Natural killer cell treated with Interleukin-12 subunit alpha and Interleukin-12 subunit beta and Interleukin-15 and Interleukin-18, amount 100 ng/mL, for 72 hours (primary cell): ENCODE measurements around the gene RBKS. TPM values are rescaled to one million over a fixed set of nuclear protein-coding genes. Genes with fewer than 3 reads are reported as not detected.
A peak's percentile ranks its signal among the peaks of the same experiment; 100 is the strongest.
"Not testable (repeated sequence)": the region's sequence is repeated elsewhere in the genome, so short reads cannot be mapped to it uniquely, and the experiment has no call there.

Experiments used
- ATAC-seq, 2 donors: fragments of 150-1000 bp; cut with Tn5 transposase in 1 of 2; sonication (Bioruptor Pico), chemical (Tn5 transposase) in 1 of 2; 2 replicates each; pipeline ENCODE4 v1.10.0; 2021
- DNase-seq: peaks from one replicate; pipeline ENCODE4 v3.0.0; 2022; ENCODE audit warnings: low spot score
- H3K27ac Mint-ChIP-seq, 2 donors: 1 replicate in 1 of 2; 2 replicates in 1 of 2; pipeline ENCODE4 v1.8.0; 2022; ENCODE audit warnings: mixed read lengths in 2 of 2, mild to moderate bottlenecking in 1 of 2, moderate library complexity in 1 of 2
- H3K27me3 Mint-ChIP-seq, 2 donors: 1 replicate in 1 of 2; 2 replicates in 1 of 2; pipeline ENCODE4 v1.8.0; 2022; ENCODE audit warnings: mixed read lengths in 2 of 2
- H3K36me3 Mint-ChIP-seq: one replicate; pipeline ENCODE4 v1.8.0; 2022; ENCODE audit warnings: mixed read lengths
- H3K4me1 Mint-ChIP-seq, 2 donors: 1 replicate in 1 of 2; 2 replicates in 1 of 2; pipeline ENCODE4 v1.8.0; 2022; ENCODE audit warnings: low read depth in 2 of 2, mixed read lengths in 2 of 2, mild to moderate bottlenecking in 1 of 2
- H3K4me3 Mint-ChIP-seq: one replicate; pipeline ENCODE4 v1.8.0; 2022; ENCODE audit warnings: mixed read lengths
- H3K9me3 Mint-ChIP-seq: 2 replicates; pipeline ENCODE4 v1.8.0; 2022; ENCODE audit warnings: mixed read lengths
- total RNA-seq, 2 donors: library from RNA; stranded (reverse); gene quantifications; one replicate each; pipeline ENCODE4 v1.2.3, GENCODE V29; 2022

RBKS gene
- total RNA-seq, 2 donors from 2014 or later: 3.1 to 4.5 TPM

DNA sequence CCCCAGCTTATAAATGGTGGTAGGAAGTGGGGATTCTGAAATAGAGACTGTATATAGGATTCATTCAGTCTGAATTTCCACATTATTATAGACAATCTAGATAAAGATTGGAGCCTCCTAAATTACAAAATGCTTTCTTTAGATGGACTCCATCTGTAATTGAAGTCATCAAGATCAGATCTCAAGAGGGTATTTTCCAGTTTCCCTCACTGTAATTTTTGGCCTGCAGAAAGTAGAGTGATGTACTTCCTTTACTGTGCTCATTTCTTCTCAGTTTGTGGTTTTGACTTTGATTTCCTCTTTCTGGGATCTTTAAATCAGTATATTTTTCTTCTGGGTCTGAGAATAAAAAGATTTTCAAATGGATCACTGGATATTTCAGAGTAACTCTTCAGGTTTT lies 7.5 kb upstream of the RBKS start:
- H3K36me3 Mint-ChIP-seq: peaks cover 19% of the 10 kb centered on the region
- peaks cover 39 to 61% of the 10 kb centered on the region in 2 donors for H3K4me1 Mint-ChIP-seq
- H3K27ac Mint-ChIP-seq: peak overlapping the region; percentile 61 to 77
- no peak for DNase-seq
- H3K4me3 Mint-ChIP-seq: peak overlapping the region; percentile 5
- no peaks in the 10 kb centered on the region for H3K9me3 Mint-ChIP-seq
- peak in 1 of 2 donors; percentile 35 for ATAC-seq
- H3K27me3 Mint-ChIP-seq: no peaks in the 10 kb centered on the region

DNA sequence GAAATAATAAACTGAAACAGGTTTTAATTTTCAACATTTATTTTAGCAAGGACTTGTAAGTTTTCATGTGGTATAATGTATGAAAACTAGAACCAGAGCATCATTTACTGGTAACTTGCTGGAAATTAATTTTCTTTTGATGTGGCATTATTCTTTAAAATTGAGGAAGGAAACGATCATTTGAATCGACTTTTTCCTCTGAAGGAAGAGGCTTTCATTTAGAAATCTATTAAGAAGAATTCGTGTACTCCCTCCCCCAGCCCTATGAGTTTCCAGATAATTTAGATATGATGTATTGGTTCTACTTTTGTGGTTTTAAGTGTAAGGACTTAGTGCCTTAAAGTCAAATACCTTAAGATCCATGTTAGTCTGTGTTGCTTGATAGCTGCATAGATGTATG lies 2.8 kb upstream of the RBKS start:
- Mint-ChIP-seq H3K27ac (peak overlapping the region; percentile 97 to 99), H3K4me1 (peaks cover 48 to 71% of the 10 kb centered on the region in 2 donors), H3K27me3 (no peaks in the 10 kb centered on the region), H3K4me3 (peak overlapping the region; percentile 99), H3K36me3 (peaks cover 15% of the 10 kb centered on the region), H3K9me3 (no peaks in the 10 kb centered on the region)
- ATAC-seq (no peak), DNase-seq (no peak)

DNA sequence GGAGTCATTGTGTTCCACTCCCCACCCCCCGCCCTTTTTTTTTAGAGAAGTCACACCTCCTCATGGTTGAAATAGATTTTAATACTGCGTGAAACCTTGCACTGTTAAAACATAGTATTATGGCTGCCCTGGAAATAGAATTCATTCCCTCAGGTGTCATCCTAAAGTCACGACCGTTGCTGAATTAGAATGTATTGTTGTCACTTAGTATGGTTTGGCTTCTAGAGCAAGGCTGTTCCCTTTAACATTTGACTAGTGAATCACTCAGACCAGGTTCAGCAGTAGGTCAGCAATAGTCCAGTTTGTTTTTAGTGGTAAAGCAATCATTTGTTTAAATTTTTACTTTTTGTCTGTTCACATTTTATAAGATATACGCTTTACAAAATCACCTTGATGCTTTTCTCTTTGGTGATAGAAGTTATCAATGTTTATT lies 1.5 kb upstream of the RBKS start:
- H3K4me1 Mint-ChIP-seq: peaks cover 36 to 58% of the 10 kb centered on the region in 2 donors
- peak overlapping the region; percentile 99 for H3K4me3 Mint-ChIP-seq
- H3K9me3 Mint-ChIP-seq: no peaks in the 10 kb centered on the region
- ATAC-seq (no peak), DNase-seq (no peak)
- no peaks in the 10 kb centered on the region for H3K27me3 Mint-ChIP-seq
- H3K27ac Mint-ChIP-seq: peak overlapping the region; percentile 97 to 99
- H3K36me3 Mint-ChIP-seq: peaks cover 15% of the 10 kb centered on the region

DNA sequence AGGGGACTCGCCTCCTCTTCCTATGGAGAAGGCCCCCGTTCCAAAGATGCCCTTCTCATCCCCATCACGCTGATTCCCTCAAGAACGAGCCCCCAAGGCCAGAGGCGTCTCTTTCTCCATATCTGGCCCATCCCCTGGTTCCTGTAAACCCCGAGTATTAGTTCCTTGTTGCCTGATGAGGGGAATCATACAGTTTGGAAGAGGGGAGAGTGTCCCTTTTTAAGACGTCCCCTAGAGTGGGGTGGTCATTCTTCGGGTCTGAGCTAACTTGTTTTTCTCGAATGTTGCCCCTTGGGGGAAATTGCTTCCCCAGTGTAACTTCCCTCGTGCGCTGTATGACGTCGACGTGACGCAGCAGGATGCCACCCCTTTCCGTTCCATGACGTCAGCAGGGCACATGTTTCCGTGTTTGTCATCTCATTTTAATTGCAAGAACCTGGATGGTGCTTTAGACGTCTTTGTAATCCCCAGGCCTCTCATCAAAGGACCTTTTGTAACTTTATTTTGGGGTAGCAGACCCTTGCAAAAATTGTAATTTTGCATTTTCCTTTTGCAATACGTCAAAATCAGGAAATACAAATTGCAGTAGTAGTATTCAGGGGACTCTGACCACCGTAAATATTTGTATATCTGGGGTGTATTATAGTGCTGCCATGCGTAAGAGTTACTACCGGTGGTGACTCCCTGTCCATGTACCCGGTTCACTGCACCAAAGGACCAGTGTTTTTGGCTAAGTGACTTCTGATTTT lies 911 bp upstream of the RBKS start:
- Mint-ChIP-seq H3K4me3 (peak overlapping the region; percentile 99), H3K9me3 (no peaks in the 10 kb centered on the region), H3K27ac (peak overlapping the region; percentile 97 to 99), H3K27me3 (no peaks in the 10 kb centered on the region), H3K36me3 (peaks cover 15% of the 10 kb centered on the region), H3K4me1 (peaks cover 34 to 55% of the 10 kb centered on the region in 2 donors)
- ATAC-seq: peak; percentile 30 to 54
- peak; percentile 86 for DNase-seq

DNA sequence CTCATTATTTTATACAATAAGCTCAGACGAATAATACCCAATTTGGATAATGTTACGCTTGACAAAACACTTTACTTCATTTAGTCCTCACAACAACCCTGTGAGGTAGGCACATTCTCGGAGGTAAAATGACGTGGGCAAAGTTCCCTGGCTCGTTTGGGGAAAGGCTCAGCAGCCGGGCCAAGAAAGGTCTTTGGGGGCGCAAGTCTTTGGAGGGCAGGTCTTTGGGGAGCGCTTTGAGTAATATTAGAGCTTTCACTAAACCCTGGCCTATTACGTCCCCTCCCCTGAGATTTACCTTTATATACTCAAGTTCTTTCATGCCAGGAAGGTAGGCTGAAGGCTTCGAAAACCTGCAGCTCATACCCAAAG lies 427 bp downstream of the RBKS start:
- H3K36me3 Mint-ChIP-seq: peaks cover 5% of the 10 kb centered on the region
- H3K4me1 Mint-ChIP-seq: peaks cover 34 to 55% of the 10 kb centered on the region in 2 donors
- H3K9me3 Mint-ChIP-seq: no peaks in the 10 kb centered on the region
- DNase-seq: no peak
- peak overlapping the region; percentile 97 to 99 for H3K27ac Mint-ChIP-seq
- peak overlapping the region; percentile 99 for H3K4me3 Mint-ChIP-seq
- no peaks in the 10 kb centered on the region for H3K27me3 Mint-ChIP-seq
- ATAC-seq: no peak

DNA sequence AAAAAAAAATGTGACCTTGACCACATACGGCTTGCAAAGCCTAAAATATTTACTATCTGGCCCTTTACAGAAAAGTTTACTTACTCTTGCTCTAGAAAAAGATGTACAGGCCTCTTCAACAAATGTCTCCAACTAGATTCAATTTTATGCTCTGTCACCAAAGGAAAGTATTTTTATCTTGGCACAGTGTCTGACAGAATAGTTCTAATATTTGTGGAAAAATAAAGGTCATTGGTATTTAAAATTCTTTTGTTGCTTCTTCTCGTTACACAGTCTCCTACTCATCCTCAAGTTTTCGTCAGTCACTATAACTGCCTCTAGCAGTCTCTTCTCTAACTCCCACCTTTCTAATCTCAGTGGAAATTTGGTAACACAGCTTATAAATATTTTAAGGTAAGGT lies 1.4 kb downstream of the RBKS start:
- Mint-ChIP-seq H3K9me3 (no peaks in the 10 kb centered on the region), H3K4me3 (peak overlapping the region; percentile 99), H3K27me3 (no peaks in the 10 kb centered on the region), H3K4me1 (peaks cover 25 to 45% of the 10 kb centered on the region in 2 donors), H3K27ac (peak overlapping the region; percentile 97 to 99), H3K36me3 (no peaks in the 10 kb centered on the region)
- ATAC-seq: no peak
- no peak for DNase-seq

DNA sequence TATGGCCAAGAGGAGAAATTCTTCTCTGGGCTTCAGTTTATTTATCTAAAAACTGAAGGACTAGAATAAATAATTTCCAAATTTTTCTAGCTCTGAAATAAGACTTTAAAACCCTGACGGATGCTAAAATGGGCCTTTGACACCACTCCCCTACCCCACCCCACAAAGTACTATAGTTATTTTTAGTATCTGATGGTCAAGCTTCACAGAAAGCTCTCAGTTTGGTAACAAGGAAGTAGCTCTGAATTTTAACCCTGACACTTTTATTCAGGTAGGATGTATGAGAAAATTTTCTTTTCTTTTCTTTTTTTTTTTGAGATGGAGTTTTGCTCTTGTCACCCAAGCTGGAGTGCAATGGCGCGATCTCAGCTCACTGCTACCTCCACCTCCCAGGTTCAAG lies 2.4 kb downstream of the RBKS start:
- no peaks in the 10 kb centered on the region for H3K36me3 Mint-ChIP-seq
- H3K9me3 Mint-ChIP-seq: no peaks in the 10 kb centered on the region
- ATAC-seq (no peak), DNase-seq (no peak)
- no peaks in the 10 kb centered on the region for H3K27me3 Mint-ChIP-seq
- H3K4me3 Mint-ChIP-seq: peak overlapping the region; percentile 99
- H3K27ac Mint-ChIP-seq: no peak overlapping the region
- H3K4me1 Mint-ChIP-seq: peaks cover 25 to 40% of the 10 kb centered on the region in 2 donors

DNA sequence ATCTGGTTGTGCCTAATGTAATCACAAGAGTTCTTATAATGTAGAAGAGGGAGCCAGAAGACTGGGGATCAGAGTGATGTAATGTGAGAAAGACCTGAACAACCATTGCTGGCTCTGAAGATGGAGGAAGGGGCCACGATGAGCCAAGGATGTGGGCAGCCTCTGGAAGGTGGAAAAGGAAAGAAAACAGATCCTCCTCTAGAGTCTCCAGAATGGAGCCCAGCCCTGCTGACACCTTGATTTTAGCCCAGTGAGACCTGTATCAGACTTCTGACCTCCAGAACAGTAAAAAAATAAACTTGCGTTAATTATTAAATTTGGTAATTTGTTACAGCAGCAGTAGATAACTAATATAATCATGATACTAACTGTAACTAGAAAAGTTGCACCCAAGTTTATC lies 3.1 kb downstream of the RBKS start:
- Mint-ChIP-seq H3K27me3 (no peaks in the 10 kb centered on the region), H3K36me3 (peaks cover 6% of the 10 kb centered on the region), H3K4me3 (no peak overlapping the region), H3K27ac (peak overlapping the region in 1 of 2 donors; percentile 22), H3K4me1 (peaks cover 18 to 33% of the 10 kb centered on the region in 2 donors), H3K9me3 (no peaks in the 10 kb centered on the region)
- ATAC-seq (no peak), DNase-seq (no peak)

DNA sequence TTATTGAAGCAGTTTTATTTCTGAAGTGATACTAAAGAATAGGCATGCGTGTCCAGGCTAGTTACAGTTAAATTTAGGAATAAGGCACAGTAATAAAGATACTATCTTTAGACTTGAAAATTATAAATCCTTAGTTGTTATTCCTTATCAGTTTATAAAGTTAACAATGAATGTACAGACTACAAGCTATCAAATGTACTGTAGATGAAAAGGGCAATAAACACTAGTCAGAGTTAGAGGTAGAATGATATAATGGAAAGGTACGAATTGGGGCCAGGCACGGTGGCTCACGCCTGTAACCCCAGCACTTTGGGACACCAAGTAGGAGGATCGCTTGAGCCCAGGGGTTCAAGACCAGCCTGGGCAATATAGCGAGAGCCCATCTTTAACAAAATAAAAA lies 3.9 kb downstream of the RBKS start:
- peaks cover 12 to 25% of the 10 kb centered on the region in 2 donors for H3K4me1 Mint-ChIP-seq
- no peaks in the 10 kb centered on the region for H3K27me3 Mint-ChIP-seq
- DNase-seq (no peak), ATAC-seq (no peak)
- peaks cover 7% of the 10 kb centered on the region for H3K36me3 Mint-ChIP-seq
- no peaks in the 10 kb centered on the region for H3K9me3 Mint-ChIP-seq
- H3K4me3 Mint-ChIP-seq: no peak overlapping the region
- peak overlapping the region in 1 of 2 donors; percentile 47 for H3K27ac Mint-ChIP-seq

DNA sequence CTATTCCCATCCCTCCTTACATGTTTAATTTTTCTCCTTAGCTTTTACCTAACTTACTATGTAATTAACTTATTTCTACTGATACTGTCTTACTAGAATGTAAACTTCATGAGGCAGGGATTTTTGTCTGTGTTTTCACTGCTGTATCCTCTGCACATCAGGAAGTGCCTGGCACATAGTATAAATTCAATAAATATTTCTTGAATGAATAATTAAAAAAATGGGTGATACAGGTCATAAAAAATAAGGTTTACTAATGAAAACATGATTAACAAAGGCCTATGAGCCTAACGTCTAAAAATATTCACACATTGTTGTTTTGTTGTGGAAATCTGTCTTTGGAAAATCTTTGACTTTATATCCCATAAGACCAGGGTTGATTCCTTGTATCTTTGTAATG lies 4.5 kb downstream of the RBKS start:
- H3K4me3 Mint-ChIP-seq: no peak overlapping the region
- no peaks in the 10 kb centered on the region for H3K9me3 Mint-ChIP-seq
- no peaks in the 10 kb centered on the region for H3K27me3 Mint-ChIP-seq
- no peak for DNase-seq
- H3K27ac Mint-ChIP-seq: no peak overlapping the region
- peaks cover 7% of the 10 kb centered on the region for H3K36me3 Mint-ChIP-seq
- H3K4me1 Mint-ChIP-seq: peaks cover 6 to 19% of the 10 kb centered on the region in 2 donors
- no peak for ATAC-seq

DNA sequence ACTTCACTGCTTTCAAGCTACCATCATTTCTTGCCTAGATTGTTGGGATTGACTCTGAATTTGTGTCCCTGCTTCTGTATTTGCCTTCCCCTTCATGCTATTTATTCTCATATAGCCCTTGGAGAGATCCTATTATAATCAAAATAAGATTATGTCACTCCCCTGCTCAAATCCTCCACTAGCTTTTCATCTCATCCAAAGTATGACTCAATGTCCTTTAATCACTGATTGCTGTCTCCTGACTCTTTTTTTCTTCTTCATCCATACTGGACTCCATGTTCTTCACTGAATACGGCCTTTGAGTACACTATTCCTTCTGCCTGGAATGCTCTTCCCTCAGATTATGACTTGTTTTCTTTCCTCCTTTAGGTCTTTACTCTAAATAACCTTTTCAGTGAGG lies 5.0 kb downstream of the RBKS start:
- H3K27ac Mint-ChIP-seq: peak overlapping the region in 1 of 2 donors; percentile 1
- H3K4me1 Mint-ChIP-seq: peaks cover 3 to 17% of the 10 kb centered on the region in 2 donors

DNA sequence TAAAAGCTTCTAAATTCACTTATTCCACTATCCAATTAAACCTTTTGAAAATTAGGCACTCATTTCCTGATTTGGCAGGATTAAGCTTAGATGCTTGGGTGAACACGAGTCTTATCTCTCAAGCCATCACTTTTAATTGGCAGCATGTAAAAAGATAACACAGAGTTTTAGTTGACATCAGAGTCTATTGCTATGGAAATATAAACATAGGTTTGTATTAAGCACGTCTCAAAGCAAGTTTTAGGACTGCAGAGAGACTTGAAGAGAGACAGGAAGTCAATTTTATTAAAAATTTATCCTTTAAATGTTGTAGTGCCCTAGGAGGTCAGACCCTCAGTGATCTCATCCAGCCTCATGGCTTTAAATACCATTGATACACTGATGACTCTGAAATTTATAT lies 5.6 kb downstream of the RBKS start:
- H3K4me1 Mint-ChIP-seq: peaks cover 0 to 11% of the 10 kb centered on the region in 2 donors
- no peaks in the 10 kb centered on the region for H3K27me3 Mint-ChIP-seq
- peak overlapping the region in 1 of 2 donors; percentile 1 for H3K27ac Mint-ChIP-seq
- no peaks in the 10 kb centered on the region for H3K9me3 Mint-ChIP-seq
- DNase-seq (no peak), ATAC-seq (no peak)
- no peak overlapping the region for H3K4me3 Mint-ChIP-seq
- H3K36me3 Mint-ChIP-seq: peaks cover 14% of the 10 kb centered on the region

More for the DNA sequence above, 5.0 kb downstream of the RBKS start:
- DNase-seq (no peak), ATAC-seq (no peak)
- no peaks in the 10 kb centered on the region for H3K27me3 Mint-ChIP-seq
- H3K9me3 Mint-ChIP-seq: no peaks in the 10 kb centered on the region
- peaks cover 8% of the 10 kb centered on the region for H3K36me3 Mint-ChIP-seq
- H3K4me3 Mint-ChIP-seq: no peak overlapping the region

DNA sequence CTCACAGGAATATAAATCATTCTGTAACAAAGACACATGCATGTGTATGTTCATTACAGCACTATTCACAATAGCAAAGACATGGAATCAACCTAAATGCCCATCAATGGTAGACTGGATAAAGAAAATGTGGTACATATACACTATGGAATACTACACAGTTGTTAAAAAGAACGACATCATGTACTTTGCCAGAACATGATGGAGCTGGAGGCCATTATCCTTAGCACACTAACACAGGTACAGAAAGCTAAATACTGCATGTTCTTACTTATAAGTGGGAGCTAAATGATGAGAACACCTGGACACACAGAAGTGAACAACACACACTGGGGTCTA lies 7.6 kb downstream of the RBKS start:
- H3K27ac Mint-ChIP-seq, H3K4me1 Mint-ChIP-seq, H3K27me3 Mint-ChIP-seq, H3K9me3 Mint-ChIP-seq, ATAC-seq, H3K4me3 Mint-ChIP-seq, DNase-seq: not testable (repeated sequence)
- peaks cover 19% of the 10 kb centered on the region for H3K36me3 Mint-ChIP-seq

DNA sequence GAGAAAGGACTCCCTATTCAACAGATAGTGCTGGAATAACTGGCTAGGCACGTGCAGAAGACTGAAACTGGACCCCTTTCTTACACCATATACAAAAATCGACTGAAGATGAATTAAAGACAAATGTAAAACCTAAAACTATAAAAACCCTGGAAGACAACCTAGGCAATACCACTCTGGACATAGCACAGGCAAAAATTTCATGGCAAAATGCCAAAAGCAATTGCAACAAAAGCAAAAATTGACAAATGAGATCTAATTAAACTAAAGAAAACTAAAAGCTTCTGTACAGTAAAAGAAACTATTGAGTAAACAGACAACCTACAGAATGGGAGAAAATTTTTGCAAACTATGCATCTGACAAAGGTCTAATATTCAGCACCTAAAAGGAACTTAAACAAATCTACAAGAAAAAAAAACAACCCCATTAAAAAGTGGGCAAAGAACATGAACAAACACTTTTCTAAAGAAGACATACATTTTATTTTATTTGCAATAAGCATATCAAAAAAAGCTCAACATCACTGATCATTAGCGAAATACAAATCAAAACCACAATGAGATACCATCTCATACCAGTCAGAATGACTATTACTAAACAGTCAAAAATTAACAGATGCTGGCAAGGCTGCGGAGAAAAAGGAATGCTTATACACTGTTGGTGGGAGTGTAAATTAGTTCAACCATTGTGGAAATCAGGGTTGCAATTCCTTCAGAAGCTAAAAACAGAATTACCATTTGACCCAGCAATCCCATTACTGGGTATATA lies 8.2 kb downstream of the RBKS start:
- not testable (repeated sequence) for ATAC-seq, DNase-seq, H3K27me3 Mint-ChIP-seq, H3K4me1 Mint-ChIP-seq, H3K27ac Mint-ChIP-seq, H3K4me3 Mint-ChIP-seq, H3K9me3 Mint-ChIP-seq
- H3K36me3 Mint-ChIP-seq: peaks cover 19% of the 10 kb centered on the region
